GM18909 (cell line): ENCODE results near the gene KRTAP13-1.

ENCODE experiments used
- ATAC-seq: cut with Tn5 transposase; IDR thresholded peaks from one replicate; pipeline ENCODE4 v1.9.1; 2021; ENCODE audit warnings: mild to moderate bottlenecking; ENCODE audit not compliant: unreplicated experiment, poor library complexity

The KRTAP13-1 gene, protein sequence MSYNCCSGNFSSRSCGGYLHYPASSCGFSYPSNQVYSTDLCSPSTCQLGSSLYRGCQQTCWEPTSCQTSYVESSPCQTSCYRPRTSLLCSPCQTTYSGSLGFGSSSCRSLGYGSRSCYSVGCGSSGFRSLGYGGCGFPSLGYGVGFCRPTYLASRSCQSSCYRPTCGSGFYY

DNA sequence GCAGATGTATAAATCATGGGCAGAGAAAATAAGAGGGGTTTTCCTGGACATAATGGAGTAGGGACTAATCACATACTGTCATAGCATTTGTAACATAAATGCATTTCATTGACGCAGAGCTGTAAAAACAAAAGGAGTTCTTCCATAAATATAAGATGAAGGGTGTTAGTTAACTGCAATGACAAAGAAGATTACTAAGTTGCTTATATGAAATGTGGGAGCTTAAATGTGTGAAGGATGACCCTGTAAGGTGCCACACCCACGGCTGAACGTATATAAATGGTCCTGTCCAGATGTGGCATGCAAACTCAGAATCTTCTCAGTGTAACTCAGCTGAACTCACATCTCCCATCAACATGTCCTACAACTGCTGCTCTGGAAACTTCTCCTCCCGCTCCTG, at the start of gene KRTAP13-1:
Gene KRTAP13-1 (plus strand): TSS at position 301 of the 400 bp plus-strand sequence. CDS start 56 bp downstream, at position 357.
- ATAC-seq, result no peak

DNA sequence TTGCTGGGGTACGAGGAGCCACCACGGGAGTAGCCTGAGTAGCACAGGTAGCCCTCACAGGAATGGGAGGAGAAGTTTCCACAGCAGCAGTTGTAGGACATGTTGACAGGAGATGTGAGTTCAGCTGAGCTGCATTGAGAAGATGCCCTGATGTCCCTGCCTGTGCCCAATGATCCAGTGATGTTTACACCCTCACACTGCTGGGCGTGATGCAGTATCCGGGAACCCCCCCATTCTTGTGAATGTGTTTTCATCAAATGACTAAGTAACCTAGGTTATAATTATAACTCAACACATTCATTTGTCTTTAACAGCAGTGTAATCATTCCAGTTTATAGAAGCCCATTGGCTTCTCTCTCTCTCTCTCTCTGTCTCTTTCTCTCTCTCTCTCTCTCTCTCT, 47.3 kb upstream of the KRTAP13-1 start, which contains the start of gene KRTAP23-1:
Gene KRTAP23-1 (minus strand): TSS at position 101 of the 400 bp plus-strand sequence. CDS start 0 bp downstream, at position 101.
- no peak for ATAC-seq

DNA sequence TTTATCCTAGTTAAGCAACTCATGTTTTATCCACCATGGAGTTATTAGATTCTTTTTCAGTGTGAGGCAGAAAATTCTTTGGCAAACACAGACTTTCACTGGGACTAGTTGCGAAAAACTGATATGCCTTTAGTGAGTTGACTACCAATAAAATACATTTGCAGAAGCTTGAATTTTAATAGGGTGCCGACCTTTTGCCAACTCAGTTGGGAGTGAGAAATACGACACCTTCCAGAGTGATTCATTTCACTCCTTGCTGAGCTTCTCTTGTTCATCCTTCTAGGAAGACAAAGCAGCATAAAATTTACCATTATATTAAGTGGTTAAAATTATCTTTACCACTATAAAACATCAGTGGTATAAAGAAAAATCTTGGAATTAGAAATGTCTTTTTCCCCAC, 46.3 kb upstream of the KRTAP13-1 start:
- ATAC-seq, result no peak

DNA sequence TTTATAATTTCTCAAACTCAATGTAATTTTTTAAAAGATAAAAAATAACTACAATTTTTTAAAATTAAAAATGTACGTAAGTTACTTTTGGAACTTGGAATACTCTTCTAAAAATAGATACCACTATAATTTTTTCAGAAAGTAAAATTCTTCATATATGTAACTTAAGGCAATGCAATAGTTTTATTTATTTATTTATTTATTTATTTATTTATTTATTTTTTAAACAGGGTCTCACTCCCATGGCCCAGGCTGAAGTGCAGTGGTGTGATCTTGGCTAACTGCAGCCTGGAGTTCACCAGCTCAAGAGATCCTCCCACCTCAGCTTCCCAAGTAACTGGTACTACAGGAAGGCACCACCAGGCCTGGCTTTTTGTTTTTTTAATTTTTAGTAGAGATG, 44.3 kb upstream of the KRTAP13-1 start:
- no peak for ATAC-seq

DNA sequence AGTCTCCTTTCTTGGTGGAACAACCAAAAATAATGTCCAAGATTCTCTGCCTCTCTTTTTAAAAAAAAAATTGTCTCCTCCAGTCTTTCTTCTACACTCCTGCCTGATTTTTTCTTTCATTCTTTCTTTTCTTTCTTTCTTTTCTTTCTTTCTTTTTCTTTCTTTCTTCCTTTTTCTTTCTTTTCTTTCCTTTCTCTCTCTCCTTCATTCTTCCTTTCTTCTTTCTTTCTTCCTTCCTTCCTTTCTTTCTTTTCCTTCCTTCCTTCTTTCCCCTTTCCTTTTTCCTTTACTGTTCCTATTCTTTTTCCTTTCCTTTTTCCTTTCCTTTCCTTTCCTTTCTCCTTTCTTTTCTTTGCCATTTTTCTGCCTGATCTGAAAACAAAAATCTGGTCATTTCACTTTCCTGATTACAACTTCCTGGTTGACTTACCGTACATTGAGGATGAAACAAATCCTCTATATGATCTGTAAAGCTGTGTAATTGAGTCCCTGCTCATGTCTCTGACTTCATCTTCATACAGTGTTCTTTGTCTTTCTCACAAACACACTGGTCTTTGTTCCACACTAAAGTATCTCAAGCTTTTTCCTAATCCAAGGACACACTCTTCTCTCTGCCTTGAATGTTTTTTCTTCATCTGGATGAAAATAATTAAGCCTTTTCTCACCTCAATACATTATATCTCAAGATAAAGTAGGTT, 41.4 kb upstream of the KRTAP13-1 start:
- ATAC-seq, result no peak

DNA sequence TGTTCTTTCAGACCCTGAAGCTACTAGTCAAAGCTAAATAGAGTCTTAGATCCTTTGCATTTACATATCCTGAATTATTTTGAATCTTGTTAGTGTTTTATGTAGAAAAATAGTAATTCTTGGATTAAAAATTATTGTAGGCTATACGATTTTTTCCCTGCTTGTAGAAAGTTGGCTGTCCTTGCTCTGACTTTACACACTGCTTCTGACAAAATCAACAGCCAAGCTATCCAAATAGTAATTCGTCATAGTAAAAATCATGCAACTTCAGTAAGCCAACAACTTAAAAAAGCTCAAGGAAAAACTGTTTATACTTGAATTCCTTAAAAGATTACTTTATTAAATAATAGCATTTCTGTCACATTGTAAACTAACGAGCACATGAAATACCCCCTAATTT, 39.9 kb upstream of the KRTAP13-1 start:
- ATAC-seq, result no peak

DNA sequence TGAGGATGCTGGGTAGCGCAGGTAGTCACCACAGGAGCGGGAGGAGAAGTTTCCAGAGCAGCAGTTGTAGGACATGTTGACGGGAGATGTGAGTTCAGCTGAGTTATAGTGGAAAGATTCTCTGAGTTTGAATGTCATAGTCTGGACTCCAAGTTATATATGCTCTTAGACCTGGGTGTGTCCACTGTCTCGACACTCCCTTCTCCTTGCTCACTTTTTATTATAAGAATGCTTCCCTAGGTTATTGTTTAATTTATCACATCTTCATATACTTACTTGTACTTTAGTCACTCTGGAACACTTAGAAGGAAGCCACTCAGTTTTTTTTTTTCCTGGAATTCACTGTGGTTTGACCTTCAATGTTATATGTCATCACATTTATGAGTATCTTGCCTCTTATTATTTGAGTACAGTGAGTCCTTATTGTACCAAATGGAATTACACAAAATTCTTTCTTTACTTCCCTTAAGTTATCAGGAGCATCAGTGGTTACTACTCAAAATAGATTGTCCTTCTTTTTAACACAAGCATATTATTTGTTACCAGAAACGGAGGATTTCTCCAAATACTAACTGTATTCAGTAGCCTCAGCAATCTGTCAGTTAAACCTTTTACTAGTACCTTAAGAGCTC, 23.6 kb upstream of the KRTAP13-1 start, which contains the start of gene KRTAP13-2:
Gene KRTAP13-2 (minus strand): TSS at position 133 of the 632 bp plus-strand sequence. CDS start 58 bp downstream, at position 75.
- ATAC-seq, result no peak

DNA sequence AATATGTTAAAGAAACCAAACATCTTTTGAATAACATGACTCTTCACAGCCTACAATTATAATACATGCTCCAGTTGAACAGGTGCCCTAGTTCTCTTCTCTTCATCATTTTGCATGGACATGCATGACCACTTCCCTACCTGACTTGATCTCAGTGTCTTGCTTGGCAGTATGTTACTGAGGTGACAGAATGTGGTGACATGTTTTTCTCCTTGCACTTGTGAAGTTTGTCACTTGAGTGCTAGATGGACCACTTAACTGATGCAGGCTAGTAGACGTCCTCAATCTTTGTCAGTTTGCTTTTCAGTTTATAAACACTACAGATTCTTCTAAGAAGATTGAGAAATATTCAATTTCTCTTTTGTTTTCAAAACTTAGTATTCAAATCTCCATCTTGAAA, 13.6 kb upstream of the KRTAP13-1 start:
- ATAC-seq, result no peak

DNA sequence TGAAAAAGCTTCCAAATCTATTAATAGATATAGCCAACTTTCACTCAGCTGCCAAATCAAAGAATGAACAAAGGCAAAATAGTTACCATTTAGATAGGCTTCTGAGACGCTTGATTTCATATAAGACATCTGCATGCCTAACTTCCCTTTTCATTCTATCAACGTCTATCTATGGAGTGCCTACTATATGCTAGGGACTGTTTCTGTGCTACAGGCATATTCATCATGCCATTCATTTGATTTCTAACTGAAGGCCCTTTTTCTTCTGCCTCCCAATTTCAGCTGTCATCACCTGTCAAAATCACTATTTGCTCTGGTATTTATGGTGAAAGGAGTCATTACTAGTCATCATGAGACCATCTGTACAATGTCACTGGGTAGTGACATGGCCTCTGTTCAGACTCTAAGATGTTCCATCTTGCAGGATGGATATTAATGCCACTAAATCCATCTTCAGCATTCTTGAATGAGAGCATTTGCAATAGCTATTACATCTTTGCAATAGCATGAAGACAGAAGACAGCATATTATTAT, 4.3 kb upstream of the KRTAP13-1 start:
- ATAC-seq, result no peak

DNA sequence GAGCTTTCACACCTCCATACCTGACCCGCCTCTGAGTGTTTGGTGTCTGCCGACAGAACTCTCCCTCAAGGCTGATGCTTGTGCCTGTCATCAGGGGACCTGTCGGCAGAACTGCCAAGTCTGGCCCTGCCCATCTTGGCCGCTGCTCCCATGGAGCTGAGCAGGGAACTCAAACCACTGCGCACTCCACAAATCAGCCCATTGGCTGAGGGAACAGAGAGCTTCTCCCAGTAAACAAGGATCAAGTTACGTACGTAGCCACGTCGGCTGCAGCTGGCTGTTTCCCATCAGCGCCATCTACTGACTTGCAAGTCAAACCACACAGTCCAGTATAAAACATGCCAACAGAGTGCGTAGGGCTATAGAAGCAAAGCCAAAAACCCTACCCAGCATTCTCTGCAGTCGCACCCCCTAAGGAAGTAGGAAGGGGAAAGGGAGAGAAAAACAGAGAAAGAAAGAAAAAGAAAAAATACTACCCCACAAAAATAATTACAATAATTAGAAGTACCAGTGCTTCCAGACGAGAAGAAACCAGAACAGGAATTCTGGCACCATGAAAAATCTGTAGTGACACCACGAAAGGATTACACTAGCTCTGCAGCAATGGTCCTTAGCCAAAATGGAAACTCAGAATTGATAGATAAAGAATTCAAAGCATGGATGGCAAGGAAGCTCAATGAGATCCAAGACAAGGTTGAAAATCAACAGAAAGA, 13.1 kb downstream of the KRTAP13-1 start:
- no peak for ATAC-seq

DNA sequence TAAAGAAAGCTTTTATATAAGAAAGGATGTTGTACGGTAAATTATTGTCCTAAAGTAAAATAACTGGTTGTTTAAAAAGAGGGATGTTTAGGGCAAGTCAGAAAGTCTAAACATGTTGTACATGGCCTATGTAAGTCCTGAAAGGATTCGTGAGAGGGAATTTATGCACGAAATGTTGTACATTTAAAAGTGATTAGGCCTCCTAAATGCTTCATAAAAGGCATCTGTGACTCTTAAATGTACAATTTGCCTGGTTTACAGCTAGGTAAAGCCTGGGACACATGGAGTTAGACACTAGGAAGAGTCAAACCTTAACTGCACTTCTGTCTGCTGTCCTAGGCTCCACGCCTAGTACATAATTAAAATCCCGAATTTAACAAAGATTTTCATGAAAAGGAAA, 20.2 kb downstream of the KRTAP13-1 start:
- ATAC-seq, result no peak

DNA sequence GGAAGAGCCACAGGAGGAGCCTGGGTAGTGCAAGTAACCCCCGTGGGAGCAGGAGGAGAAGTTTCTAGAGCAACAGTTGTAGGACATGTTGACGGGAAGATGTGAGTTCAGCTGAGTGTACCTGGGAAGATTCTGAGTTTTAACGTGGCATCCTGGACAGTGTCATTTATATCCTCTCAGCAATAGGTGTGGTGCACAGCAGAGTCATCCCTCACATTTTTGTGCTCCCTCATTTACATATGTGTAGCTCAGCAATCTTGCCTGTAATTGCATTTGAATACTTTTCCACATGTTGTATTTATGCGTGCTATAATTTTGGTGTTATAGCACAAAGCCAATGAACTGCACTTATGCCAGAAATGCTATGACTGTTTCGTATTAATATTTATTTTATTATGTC, 30.0 kb downstream of the KRTAP13-1 start, which contains the start of gene KRTAP13-3:
Gene KRTAP13-3 (minus strand): TSS at position 101 of the 400 bp plus-strand sequence. CDS start 14 bp downstream, at position 87.
- no peak for ATAC-seq

DNA sequence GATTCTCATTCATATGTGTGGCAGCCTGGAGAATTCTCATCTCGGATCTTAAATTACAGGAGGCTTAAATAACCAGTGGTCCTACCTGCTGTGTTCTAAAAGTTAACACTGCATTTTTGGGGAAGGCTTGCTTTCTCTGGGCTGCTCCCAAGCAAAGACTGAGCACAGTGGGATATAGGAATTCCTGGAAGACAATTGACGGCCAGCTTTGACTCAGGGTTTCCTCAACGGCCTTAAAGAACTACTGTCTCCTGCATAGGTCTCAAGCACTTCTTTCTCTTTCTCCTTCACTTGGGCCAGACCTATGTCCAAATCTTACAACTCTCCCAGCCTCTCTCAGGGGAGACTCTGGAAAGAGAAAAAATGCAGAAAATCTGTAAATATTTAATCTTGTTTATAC, 30.9 kb downstream of the KRTAP13-1 start:
- no peak for ATAC-seq

DNA sequence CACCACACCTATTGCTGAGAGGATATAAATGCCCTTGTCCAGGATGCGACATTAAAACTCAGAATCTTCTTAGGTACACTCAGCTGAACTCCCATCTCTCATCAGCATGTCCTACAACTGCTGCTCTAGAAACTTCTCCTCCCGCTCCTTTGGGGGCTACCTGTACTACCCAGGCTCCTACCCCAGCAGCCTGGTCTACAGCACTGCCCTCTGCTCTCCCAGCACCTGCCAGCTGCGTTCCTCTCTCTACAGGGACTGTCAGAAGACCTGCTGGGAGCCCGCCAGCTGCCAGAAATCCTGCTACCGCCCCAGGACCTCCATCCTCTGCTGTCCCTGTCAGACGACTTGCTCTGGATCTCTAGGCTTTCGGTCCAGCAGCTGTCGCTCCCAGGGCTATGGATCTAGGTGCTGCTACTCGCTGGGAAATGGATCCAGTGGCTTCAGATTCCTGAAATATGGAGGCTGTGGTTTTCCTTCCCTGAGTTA, 34.4 kb downstream of the KRTAP13-1 start, which contains the start of gene KRTAP13-4:
Gene KRTAP13-4 (plus strand): TSS at position 51 of the 486 bp plus-strand sequence. CDS start 56 bp downstream, at position 107.
- no peak for ATAC-seq

DNA sequence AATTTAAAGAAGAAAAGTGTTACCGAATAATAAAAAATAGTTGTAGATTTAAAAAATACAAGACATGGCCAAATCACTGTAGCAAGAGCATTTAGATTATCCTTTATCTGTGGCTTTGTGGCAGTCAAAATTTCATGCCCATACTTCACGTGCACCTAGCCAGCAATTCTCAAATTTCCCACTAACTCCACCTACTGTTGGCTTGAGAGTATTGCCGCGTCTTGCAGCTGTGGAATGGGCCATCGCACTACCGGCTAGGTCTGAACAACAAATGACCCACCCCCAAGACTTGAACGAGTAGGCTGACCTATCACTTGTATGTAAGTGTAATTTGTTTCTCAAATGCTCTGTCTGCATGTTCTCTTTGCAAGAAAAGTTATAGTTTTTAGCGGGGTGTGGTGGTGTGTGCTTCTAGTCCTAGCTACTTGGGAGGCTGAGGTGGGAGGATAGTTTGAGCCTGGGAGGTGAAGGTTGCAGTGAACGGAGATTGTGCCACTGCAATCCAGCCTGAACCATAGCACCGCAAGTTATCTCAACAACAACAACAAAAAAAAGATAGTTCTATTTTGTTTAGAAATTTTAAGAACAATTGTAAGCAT, 38.3 kb downstream of the KRTAP13-1 start:
- ATAC-seq, result no peak

DNA sequence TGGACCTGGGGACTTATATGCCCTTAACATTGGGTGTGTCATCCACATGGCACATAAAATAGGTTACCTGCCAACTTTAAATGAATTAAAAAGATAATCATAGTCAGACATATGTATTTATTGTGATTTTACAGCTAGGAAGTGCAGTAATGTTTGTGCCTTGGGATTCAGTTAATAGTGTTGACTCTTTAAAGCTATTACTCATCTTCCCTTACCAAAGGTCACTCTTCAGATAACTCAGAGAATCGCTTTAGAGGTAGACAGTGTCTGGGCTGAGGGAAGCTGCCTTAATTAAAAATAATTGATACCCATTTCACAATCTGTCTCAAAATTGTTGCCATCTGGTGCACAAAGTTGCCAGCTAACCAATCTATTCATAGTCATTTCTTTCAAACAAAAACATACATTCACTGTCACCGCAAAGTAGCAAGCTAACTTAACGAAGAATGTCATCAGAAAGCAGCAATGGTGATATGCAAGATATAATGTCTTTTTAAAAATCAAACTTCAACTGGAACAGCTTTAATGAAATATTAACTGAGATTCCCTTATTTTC, 41.3 kb downstream of the KRTAP13-1 start:
- no peak for ATAC-seq

DNA sequence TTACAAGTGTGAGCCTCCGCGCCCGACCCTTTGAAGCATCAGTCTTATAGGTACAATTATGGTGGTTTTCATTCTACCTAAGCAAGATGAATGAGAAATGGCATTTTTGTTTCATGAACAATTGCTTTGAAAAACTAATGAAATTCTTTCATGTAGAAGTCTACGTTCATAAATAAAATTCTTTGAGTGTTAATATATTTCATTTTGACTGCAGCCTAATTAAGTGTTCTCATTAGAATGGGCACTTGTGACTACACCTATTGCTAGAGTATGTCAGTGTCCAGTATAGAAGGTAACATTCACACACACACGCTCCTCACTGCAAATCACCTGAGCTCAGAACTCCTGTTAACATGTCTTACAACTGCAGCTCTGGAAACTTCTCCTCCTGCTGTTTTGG, 44.1 kb downstream of the KRTAP13-1 start, which contains the start of gene KRTAP15-1:
Gene KRTAP15-1 (plus strand): TSS at position 301 of the 400 bp plus-strand sequence. CDS start 53 bp downstream, at position 354.
- ATAC-seq, result no peak

DNA sequence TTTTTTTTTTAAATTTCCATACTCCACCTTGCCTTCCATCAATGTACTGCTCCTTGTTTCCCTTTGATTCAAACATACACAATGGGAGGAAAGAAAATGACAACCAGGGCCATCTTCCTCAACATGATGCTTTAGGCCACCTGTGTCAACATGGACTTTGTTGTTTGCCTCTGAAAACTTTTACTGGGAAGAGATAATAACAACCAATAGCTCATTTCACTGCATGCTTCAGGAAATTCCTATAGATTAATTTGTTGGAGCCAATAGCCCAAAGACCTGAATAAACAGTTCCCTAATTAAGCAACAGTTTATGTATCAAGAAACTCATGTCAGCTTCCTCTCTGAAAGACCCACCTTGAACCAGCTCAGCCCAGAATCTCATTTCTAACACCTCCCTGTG, 47.4 kb downstream of the KRTAP13-1 start:
- no peak for ATAC-seq

DNA sequence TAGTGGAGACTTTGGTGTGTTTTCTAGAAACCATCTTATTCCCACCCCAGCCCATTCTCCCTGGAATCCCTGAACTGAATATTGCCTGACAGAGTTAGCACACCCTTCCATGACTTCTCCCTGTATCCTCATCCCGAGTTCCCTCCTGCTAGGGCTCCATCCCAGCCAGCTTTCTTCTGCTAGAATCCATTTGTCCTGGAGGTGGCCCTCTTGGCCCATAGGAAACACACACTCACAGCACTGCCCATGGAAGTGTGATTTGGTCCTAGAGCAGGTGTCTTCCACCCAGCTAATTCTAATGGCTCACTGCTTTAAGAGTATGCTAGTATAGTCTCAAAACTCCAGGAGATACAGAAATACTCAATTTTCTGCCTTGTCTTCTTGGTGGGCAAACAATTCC, 48.4 kb downstream of the KRTAP13-1 start:
- ATAC-seq, result no peak
